HG03575 (cell line): Measurements from ENCODE around the gene LILRB1.
"Not testable (repeated sequence)": the region's sequence is repeated elsewhere in the genome, so short reads cannot be mapped to it uniquely, and the experiment has no call there.

ENCODE experiments used
- ATAC-seq: cut with Tn5 transposase; IDR thresholded peaks from one replicate; pipeline ENCODE4 v1.9.1; 2021; ENCODE audit not compliant: unreplicated experiment, insufficient number of reproducible peaks, low FRiP score; ENCODE audit errors: extremely low read depth

LILRB1 gene

GRCh38 chr19:54630262-54630661 is at the start of gene LILRB1:
Gene LILRB1, plus strand, starts transcription at chr19:54630484. Its CDS starts 590 bp downstream, at chr19:54631074.
- not testable (repeated sequence) for ATAC-seq

- ATAC-seq: no peak
Observed at GRCh38 chr19:54586397-54586796, 43.9 kb upstream of the LILRB1 start.

GRCh38 chr19:54587026-54587425 is 43.3 kb upstream of the LILRB1 start:
- no peak for ATAC-seq

GRCh38 chr19:54593445-54593844 is 36.8 kb upstream of the LILRB1 start, which contains the start of gene LILRA1:
Gene LILRA1, plus strand, starts transcription at chr19:54593632. Its CDS starts 613 bp downstream, at chr19:54594245.
- ATAC-seq: not testable (repeated sequence)

GRCh38 chr19:54593931-54594626 is 36.2 kb upstream of the LILRB1 start:
- not testable (repeated sequence) for ATAC-seq

- ATAC-seq: no peak
Observed at GRCh38 chr19:54594737-54595136, 35.5 kb upstream of the LILRB1 start.

GRCh38 chr19:54595680-54596436 is 34.4 kb upstream of the LILRB1 start:
- ATAC-seq: not testable (repeated sequence)

GRCh38 chr19:54600212-54600611 is 30.1 kb upstream of the LILRB1 start:
- no peak for ATAC-seq

- no peak for ATAC-seq
Observed at GRCh38 chr19:54606230-54606629, 24.1 kb upstream of the LILRB1 start.

- no peak for ATAC-seq
Observed at GRCh38 chr19:54606891-54607784, 23.1 kb upstream of the LILRB1 start.

GRCh38 chr19:54607785-54608150 is 22.5 kb upstream of the LILRB1 start:
- ATAC-seq: no peak

- ATAC-seq: no peak
Observed at GRCh38 chr19:54608205-54608604, 22.1 kb upstream of the LILRB1 start.

GRCh38 chr19:54608792-54609191 is 21.5 kb upstream of the LILRB1 start:
- ATAC-seq: no peak

GRCh38 chr19:54609356-54609791 is 20.9 kb upstream of the LILRB1 start:
- no peak for ATAC-seq

- no peak for ATAC-seq
Observed at GRCh38 chr19:54612428-54612827, 17.9 kb upstream of the LILRB1 start.

GRCh38 chr19:54614726-54615125 is 15.6 kb upstream of the LILRB1 start:
- ATAC-seq: no peak

- no peak for ATAC-seq
Observed at GRCh38 chr19:54616057-54616456, 14.2 kb upstream of the LILRB1 start.

- no peak for ATAC-seq
Observed at GRCh38 chr19:54616821-54617560, 13.3 kb upstream of the LILRB1 start.

GRCh38 chr19:54620464-54620863 is 9.8 kb upstream of the LILRB1 start:
- no peak for ATAC-seq
